Stimulated activated CD4-positive, alpha-beta T cell treated with anti-CD3 and anti-CD28 coated beads, Interleukin-1b, Interleukin-23, amount 100 ng/mL, for 4 hours (primary cell): Measurements from ENCODE around the gene ZSCAN22.
"Not testable (repeated sequence)": the region's sequence is repeated elsewhere in the genome, so short reads cannot be mapped to it uniquely, and the experiment has no call there.

ENCODE experiments used
- DNase-seq, 2 donors: peaks; one replicate each; pipeline ENCODE4 v3.0.0-alpha.2; 2020; ENCODE audit warnings: low read depth in 2 of 2

The ZSCAN22 gene

GRCh38 chr19:58318297-58318696 is 8.5 kb upstream of the ZSCAN22 start:
- no peak for DNase-seq

GRCh38 chr19:58319241-58319640 is 7.6 kb upstream of the ZSCAN22 start:
- DNase-seq = no peak

- DNase-seq = no peak
These were observed 1.3 kb upstream of the ZSCAN22 start for GRCh38 chr19:58325311-58326022.

GRCh38 chr19:58326501-58326913 is 287 bp upstream of the ZSCAN22 start:
- DNase-seq = no peak

- no peak for DNase-seq
These were observed 2.2 kb downstream of the ZSCAN22 start for GRCh38 chr19:58328999-58329398.

GRCh38 chr19:58330458-58330857 is 3.7 kb downstream of the ZSCAN22 start:
- no peak for DNase-seq

GRCh38 chr19:58332697-58333096 is 5.9 kb downstream of the ZSCAN22 start:
- DNase-seq = no peak

- DNase-seq = no peak
These were observed 8.0 kb downstream of the ZSCAN22 start for GRCh38 chr19:58334691-58335249.

GRCh38 chr19:58335630-58336029 is 8.8 kb downstream of the ZSCAN22 start:
- DNase-seq = no peak

GRCh38 chr19:58336216-58336615 is 9.4 kb downstream of the ZSCAN22 start:
- no peak for DNase-seq

- no peak for DNase-seq
These were observed 10.0 kb downstream of the ZSCAN22 start for GRCh38 chr19:58336820-58337219.

- DNase-seq = no peak
These were observed 11.5 kb downstream of the ZSCAN22 start for GRCh38 chr19:58338336-58338735.

GRCh38 chr19:58338825-58339558 is 12.2 kb downstream of the ZSCAN22 start:
- DNase-seq = no peak

GRCh38 chr19:58345558-58345957 is 18.8 kb downstream of the ZSCAN22 start:
- DNase-seq = no peak

- DNase-seq = peak; percentile 57 to 62
These were observed 20.5 kb downstream of the ZSCAN22 start for GRCh38 chr19:58346961-58347929.

GRCh38 chr19:58348080-58348479 is 21.3 kb downstream of the ZSCAN22 start:
- DNase-seq = not testable (repeated sequence)

GRCh38 chr19:58349590-58349989 is 22.8 kb downstream of the ZSCAN22 start:
- no peak for DNase-seq

GRCh38 chr19:58350001-58350861 is 23.4 kb downstream of the ZSCAN22 start:
- no peak for DNase-seq

GRCh38 chr19:58350871-58351557 is 24.2 kb downstream of the ZSCAN22 start:
- no peak for DNase-seq

GRCh38 chr19:58351558-58351878 is 24.7 kb downstream of the ZSCAN22 start:
- DNase-seq = no peak
